ENCODE measurements around the gene SLC35F3. TPM values are rescaled to one million over a fixed set of nuclear protein-coding genes. Genes with fewer than 3 reads are reported as not detected.
"Not testable (repeated sequence)": the region's sequence is repeated elsewhere in the genome, so short reads cannot be mapped to it uniquely, and the experiment has no call there.

SLC35F3 gene
- total RNA-seq, 1 donor from 2014 or later: not detected

- no peaks in the 10 kb centered on the region for H3K36me3 ChIP-seq
- peaks cover 21% of the 10 kb centered on the region for H3K9me3 ChIP-seq (replicated peaks)
- intact Hi-C loops (cut with micrococcal nuclease): no loop called here
- DNase-seq: no peak
- H3K4me3 ChIP-seq: no peak overlapping the region
- TF ChIP-seq CTCF (IDR thresholded peaks at IDR 0.05; ENCODE audit: borderline replicate concordance): no peak
- peaks cover 26% of the 10 kb centered on the region for H3K27me3 ChIP-seq (ENCODE audit: low read depth)
- no peak overlapping the region for H3K27ac ChIP-seq (replicated peaks)
- no peaks in the 10 kb centered on the region for H3K4me1 ChIP-seq
Observed at GRCh38 chr1:233883671-233884070, 20.8 kb upstream of the SLC35F3 start.

- no peak for DNase-seq
- Histone ChIP-seq H3K36me3 (no peaks in the 10 kb centered on the region), H3K9me3 (replicated peaks) (peaks cover 16% of the 10 kb centered on the region), H3K4me3 (no peak overlapping the region), H3K27me3 (ENCODE audit: low read depth) (peaks cover 26% of the 10 kb centered on the region), H3K4me1 (no peaks in the 10 kb centered on the region), H3K27ac (replicated peaks) (no peak overlapping the region)
- intact Hi-C loops (cut with micrococcal nuclease): no loop called here
- no peak for TF ChIP-seq CTCF (IDR thresholded peaks at IDR 0.05; ENCODE audit: borderline replicate concordance)
Observed at GRCh38 chr1:233884461-233885151, 19.9 kb upstream of the SLC35F3 start.

- intact Hi-C loops (cut with micrococcal nuclease): no loop called here
- no peaks in the 10 kb centered on the region for H3K36me3 ChIP-seq
- H3K9me3 ChIP-seq (replicated peaks): peaks cover 14% of the 10 kb centered on the region
- no peak overlapping the region for H3K4me3 ChIP-seq
- no peaks in the 10 kb centered on the region for H3K4me1 ChIP-seq
- no peak overlapping the region for H3K27ac ChIP-seq (replicated peaks)
- no peak for DNase-seq
- TF ChIP-seq CTCF (IDR thresholded peaks at IDR 0.05; ENCODE audit: borderline replicate concordance): no peak
- peaks cover 26% of the 10 kb centered on the region for H3K27me3 ChIP-seq (ENCODE audit: low read depth)
Observed at GRCh38 chr1:233885196-233885920, 19.1 kb upstream of the SLC35F3 start.

- intact Hi-C loops (cut with micrococcal nuclease); H3K36me3 ChIP-seq; H3K27ac ChIP-seq (replicated peaks); H3K27me3 ChIP-seq (ENCODE audit: low read depth); H3K4me3 ChIP-seq; H3K4me1 ChIP-seq; DNase-seq: not testable (repeated sequence)
- peaks cover 30% of the 10 kb centered on the region for H3K9me3 ChIP-seq (replicated peaks)
Observed at GRCh38 chr1:233891151-233891550, 13.3 kb upstream of the SLC35F3 start.

GRCh38 chr1:233897325-233898162 lies 6.9 kb upstream of the SLC35F3 start:
- intact Hi-C loops (cut with micrococcal nuclease): no loop called here
- no peaks in the 10 kb centered on the region for H3K36me3 ChIP-seq
- H3K4me1 ChIP-seq: no peaks in the 10 kb centered on the region
- no peak for TF ChIP-seq CTCF (IDR thresholded peaks at IDR 0.05; ENCODE audit: borderline replicate concordance)
- no peak overlapping the region for H3K4me3 ChIP-seq
- DNase-seq: no peak
- peaks cover 26% of the 10 kb centered on the region for H3K9me3 ChIP-seq (replicated peaks)
- H3K27ac ChIP-seq (replicated peaks): no peak overlapping the region
- H3K27me3 ChIP-seq (ENCODE audit: low read depth): peaks cover 35% of the 10 kb centered on the region
